ENCODE measurements around the gene BMPR1A. TPM values are rescaled to one million over a fixed set of nuclear protein-coding genes. Genes with fewer than 3 reads are reported as not detected.

Gene BMPR1A
- total and polyA plus RNA-seq, 2 donors from 2014 or later: 7.9 to 37.4 TPM

DNA sequence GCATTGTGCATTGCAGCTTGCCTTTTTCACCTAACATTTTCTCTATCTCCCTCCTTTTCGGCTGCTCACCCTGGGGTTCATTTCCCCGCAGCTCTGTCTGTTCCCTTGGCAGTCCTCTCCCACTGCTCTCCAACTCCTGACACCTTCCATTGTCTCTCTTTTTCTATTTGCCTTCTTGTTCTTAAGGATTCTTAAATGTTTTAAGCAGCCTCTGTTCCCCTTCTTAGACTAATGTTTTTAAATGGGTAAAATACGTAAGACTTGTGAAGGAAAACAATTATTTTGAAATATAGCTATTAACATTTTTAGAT is 19.4 kb downstream of the BMPR1A start:
- FAIRE-seq: no peak
- TF ChIP-seq, protein P1, sequence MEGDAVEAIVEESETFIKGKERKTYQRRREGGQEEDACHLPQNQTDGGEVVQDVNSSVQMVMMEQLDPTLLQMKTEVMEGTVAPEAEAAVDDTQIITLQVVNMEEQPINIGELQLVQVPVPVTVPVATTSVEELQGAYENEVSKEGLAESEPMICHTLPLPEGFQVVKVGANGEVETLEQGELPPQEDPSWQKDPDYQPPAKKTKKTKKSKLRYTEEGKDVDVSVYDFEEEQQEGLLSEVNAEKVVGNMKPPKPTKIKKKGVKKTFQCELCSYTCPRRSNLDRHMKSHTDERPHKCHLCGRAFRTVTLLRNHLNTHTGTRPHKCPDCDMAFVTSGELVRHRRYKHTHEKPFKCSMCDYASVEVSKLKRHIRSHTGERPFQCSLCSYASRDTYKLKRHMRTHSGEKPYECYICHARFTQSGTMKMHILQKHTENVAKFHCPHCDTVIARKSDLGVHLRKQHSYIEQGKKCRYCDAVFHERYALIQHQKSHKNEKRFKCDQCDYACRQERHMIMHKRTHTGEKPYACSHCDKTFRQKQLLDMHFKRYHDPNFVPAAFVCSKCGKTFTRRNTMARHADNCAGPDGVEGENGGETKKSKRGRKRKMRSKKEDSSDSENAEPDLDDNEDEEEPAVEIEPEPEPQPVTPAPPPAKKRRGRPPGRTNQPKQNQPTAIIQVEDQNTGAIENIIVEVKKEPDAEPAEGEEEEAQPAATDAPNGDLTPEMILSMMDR (IDR thresholded peaks at IDR 0.05; ENCODE audit: borderline replicate concordance, extremely low read depth, insufficient read depth): no peak
- Histone ChIP-seq H3K27ac (ENCODE audit: low read depth in 2 of 2, low read length in 2 of 2) (no peak overlapping the region), H3K27me3 (ENCODE audit: control insufficient read depth, insufficient read depth, low read length) (no peaks in the 10 kb centered on the region), H3K9ac (ENCODE audit: low read length in 3 of 3) (no peak overlapping the region), H3K4me1 (ENCODE audit: control insufficient read depth in 2 of 3, insufficient read depth in 2 of 3, low read depth in 1 of 3, low read length in 3 of 3) (peaks cover 0 to 5% (median 0%) of the 10 kb centered on the region in 3 donors), H3K4me3 (ENCODE audit: low read length in 3 of 3) (no peak overlapping the region), H3K9me3 (ENCODE audit: control insufficient read depth in 2 of 3, insufficient read depth in 1 of 3, low read length in 3 of 3) (no peaks in the 10 kb centered on the region), H3K36me3 (ENCODE audit: control insufficient read depth in 2 of 3, insufficient read depth in 3 of 3, low read length in 3 of 3) (no peaks in the 10 kb centered on the region)
- intact Hi-C loops (cut with DNase I): no loop called here
- no peak for DNase-seq

DNA sequence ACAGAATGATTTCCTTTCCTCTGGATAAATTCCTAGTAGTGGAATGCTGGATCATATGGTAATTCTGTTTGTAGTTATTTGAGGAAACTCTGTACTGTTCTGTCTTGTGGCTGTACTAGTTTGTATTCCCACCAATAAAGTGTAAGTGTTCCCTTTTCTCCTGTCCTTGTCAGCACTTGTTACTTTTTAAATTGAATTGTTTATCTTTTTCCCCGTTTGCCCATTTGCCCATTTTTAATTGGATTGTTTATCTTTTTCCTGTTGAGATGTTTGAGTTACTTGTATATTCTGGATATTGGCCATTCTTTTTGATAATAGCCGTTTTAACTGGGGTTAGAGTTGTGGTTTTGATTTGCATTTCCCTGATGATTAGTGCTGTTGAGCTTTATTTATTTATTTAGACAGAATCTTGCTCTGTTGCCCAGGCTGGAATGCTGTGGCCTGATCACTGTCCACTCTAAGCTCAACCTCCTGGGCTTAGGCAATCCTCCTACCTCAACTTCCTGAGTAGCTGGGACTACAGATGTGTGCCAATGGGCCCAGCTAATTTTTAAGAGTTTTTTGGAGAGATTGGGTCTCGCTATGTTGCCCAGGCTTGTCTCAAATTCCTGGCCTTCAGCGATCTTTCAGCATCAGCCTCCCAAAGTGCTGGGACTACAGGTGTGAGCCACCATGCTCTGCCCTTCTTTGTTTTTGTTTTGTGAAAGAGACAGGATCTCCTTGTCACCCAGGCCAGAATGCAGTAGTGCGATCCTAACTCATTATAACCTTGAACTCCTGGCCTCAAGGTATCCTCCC is 23.0 kb downstream of the BMPR1A start:
- Histone ChIP-seq H3K9ac (ENCODE audit: low read length in 3 of 3) (no peak overlapping the region), H3K27ac (ENCODE audit: low read depth in 2 of 2, low read length in 2 of 2) (no peak overlapping the region), H3K4me1 (ENCODE audit: control insufficient read depth in 2 of 3, insufficient read depth in 2 of 3, low read depth in 1 of 3, low read length in 3 of 3) (peaks cover 0 to 5% (median under 1%) of the 10 kb centered on the region in 3 donors), H3K36me3 (ENCODE audit: control insufficient read depth in 2 of 3, insufficient read depth in 3 of 3, low read length in 3 of 3) (no peaks in the 10 kb centered on the region), H3K9me3 (ENCODE audit: control insufficient read depth in 2 of 3, insufficient read depth in 1 of 3, low read length in 3 of 3) (no peaks in the 10 kb centered on the region), H3K4me3 (ENCODE audit: low read length in 3 of 3) (no peak overlapping the region), H3K27me3 (ENCODE audit: control insufficient read depth, insufficient read depth, low read length) (no peaks in the 10 kb centered on the region)
- no peak for DNase-seq
- intact Hi-C loops (cut with DNase I): no loop called here
- TF ChIP-seq, protein P1 (IDR thresholded peaks at IDR 0.05; ENCODE audit: borderline replicate concordance, extremely low read depth, insufficient read depth): no peak
- no peak for FAIRE-seq

DNA sequence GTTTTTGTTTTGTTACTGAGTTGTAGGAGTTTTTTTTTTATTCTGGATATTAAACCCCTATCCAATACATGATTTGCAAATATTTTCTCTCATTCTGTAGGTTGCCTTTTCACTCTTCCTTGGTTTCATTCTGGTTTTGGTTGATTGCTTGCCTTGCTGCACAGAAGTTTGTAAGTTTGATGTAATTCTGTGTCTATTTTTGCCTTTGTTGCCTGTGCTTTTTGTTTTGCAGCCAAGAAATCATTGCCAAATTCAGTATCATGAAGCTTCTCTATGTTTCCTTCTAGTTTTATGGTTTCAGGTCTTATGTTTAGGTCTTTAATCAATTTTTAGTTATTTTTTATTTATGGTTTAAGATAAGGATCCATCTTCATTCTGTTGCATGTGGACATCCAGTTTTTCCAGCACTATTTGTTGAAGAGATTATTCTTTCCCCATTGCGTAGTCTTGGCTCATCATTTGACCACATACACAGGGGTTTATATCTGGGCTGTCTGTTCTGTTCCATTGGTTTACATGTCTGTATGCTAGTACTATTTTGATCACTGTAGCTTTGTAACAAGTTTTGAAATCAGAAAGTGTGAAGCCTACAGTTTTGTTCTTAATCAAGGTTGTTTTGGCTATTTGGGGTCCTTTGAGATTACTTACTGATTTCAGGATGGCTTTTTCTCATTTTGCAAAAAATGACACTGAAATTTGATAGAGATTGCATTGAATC is 26.4 kb downstream of the BMPR1A start:
- Histone ChIP-seq H3K9ac (ENCODE audit: low read length in 3 of 3) (no peak overlapping the region), H3K4me3 (ENCODE audit: low read length in 3 of 3) (no peak overlapping the region), H3K27ac (ENCODE audit: low read depth in 2 of 2, low read length in 2 of 2) (no peak overlapping the region), H3K4me1 (ENCODE audit: control insufficient read depth in 2 of 3, insufficient read depth in 2 of 3, low read depth in 1 of 3, low read length in 3 of 3) (peaks cover 8 to 15% (median 11%) of the 10 kb centered on the region in 3 donors), H3K36me3 (ENCODE audit: control insufficient read depth in 2 of 3, insufficient read depth in 3 of 3, low read length in 3 of 3) (no peaks in the 10 kb centered on the region), H3K9me3 (ENCODE audit: control insufficient read depth in 2 of 3, insufficient read depth in 1 of 3, low read length in 3 of 3) (no peaks in the 10 kb centered on the region), H3K27me3 (ENCODE audit: control insufficient read depth, insufficient read depth, low read length) (no peaks in the 10 kb centered on the region)
- TF ChIP-seq, protein P1 (IDR thresholded peaks at IDR 0.05; ENCODE audit: borderline replicate concordance, extremely low read depth, insufficient read depth): no peak
- FAIRE-seq (no peak), DNase-seq (no peak)
- intact Hi-C loops (cut with DNase I): no loop called here
